Stimulated activated CD4-positive, alpha-beta T cell treated with anti-CD3 and anti-CD28 coated beads, Interleukin-4, amount 100 ng/mL, for 24 hours (primary cell): ENCODE measurements around the gene C10orf105.

Experiments used
- DNase-seq: peaks from one replicate; pipeline ENCODE4 v3.0.0-alpha.2; 2020

The C10orf105 gene, protein sequence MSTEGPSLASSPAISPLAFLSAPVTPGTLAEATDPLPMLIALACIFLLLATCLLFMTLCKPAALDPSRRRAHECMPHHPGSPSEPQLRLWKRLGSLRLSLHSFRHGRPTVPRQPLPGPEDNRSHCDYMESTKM

GRCh38 chr10:71719464-71720201, at the start of gene C10orf105:
Gene C10orf105 (minus strand): TSS chr10:71719778. CDS start chr10:71716337, 3,441 bp downstream.
- DNase-seq, result no peak

- no peak for DNase-seq
Observed at GRCh38 chr10:71767420-71768035, 48.0 kb upstream of the C10orf105 start.

- no peak for DNase-seq
Observed at GRCh38 chr10:71766717-71767419, 47.3 kb upstream of the C10orf105 start.

GRCh38 chr10:71765906-71766716, 46.5 kb upstream of the C10orf105 start:
- DNase-seq, result no peak

DNA sequence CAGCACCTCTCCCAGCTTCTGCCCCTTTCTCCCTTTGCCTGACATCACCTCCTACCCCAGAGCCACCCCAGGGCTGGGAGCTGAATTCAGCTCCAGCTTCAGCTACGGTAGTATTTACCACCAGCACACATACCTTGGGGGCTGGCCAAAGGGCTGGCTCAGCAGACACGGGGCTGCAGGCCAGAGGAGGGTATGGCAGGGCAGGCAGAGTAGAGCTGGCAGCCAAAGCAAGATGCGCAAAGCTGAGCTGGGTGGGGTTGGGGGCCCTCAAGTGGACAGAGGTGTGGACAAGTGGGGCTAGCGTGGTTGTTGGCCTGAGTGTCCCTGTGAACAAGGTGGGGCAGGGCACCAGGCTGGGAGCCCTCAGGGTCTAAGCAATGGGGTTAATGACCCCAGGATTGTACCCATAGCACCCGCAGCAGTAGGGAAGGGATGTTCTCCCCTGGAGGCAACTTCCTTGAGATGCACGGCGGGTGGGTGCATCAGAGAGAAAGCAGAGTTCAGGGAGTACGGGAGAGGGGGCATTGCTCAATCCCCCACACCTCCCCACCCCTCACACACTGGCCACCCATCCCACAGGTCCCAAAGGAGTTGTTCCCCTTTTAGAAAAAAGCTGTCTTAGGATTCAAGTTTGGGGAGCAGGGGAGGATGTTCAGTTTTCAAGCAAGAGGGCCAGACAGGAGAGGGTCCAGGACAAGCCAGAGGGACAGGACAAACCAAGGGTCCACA, 45.8 kb upstream of the C10orf105 start:
- DNase-seq, result no peak

- no peak for DNase-seq
Observed at GRCh38 chr10:71763352-71764127, 44.0 kb upstream of the C10orf105 start.

- DNase-seq, result no peak
Observed at GRCh38 chr10:71762324-71762723, 42.7 kb upstream of the C10orf105 start.

DNA sequence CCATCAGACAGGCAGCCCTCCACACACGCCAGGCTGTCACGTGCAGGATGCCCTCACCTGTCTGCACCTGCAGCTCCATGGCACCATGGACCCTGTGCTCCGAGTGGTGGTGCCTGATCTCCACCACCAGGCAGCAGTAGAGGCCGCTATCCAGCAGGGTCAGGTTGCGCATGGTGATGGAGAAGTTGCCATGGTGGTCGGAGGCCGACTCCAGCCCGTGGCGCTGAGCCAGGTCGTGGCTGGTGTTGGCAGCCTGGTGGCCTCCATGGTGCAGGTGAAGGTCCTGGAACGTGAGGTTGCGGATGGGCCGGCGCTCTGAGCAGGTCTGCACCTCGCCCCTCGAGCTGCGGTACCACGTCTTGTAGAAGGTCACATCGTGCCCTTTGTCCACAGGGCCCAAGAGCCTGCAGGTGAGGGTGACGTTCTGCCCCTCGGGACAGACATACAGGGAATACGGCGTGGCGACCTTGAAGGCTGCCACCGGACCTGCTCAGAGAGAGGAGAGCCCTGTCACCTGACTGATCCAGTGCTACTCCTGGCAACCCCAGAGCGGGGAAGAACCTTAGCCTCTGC, 42.0 kb upstream of the C10orf105 start:
- no peak for DNase-seq

- DNase-seq, result peak; percentile 68
Observed at GRCh38 chr10:71761105-71761511, 41.5 kb upstream of the C10orf105 start.

DNA sequence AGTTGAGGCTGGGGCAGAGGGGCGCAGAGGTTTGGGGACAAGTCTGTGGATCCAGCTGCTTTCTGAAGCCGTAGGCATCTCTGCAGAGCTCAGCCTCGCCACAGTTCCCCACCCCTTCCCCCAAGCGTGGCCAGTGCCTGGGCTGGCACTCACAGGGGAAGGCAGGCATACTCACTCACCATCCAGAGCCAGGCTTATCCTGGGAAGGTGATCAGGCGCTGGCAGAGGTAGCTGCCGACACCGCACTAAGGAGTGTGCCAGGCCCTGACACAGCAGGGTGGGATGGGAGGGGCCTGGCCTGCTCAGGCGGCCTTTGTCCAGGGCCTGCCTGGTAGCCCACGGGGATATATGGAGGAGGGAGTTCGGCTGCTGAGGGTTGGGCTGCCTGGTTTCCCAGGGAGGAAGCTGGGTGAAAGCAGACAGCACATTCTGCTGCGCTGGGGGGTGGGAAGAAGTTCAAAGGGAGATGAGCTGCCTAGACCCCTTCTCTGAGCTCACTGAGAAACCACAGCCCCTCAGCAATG, 37.9 kb upstream of the C10orf105 start:
- DNase-seq, result no peak

DNA sequence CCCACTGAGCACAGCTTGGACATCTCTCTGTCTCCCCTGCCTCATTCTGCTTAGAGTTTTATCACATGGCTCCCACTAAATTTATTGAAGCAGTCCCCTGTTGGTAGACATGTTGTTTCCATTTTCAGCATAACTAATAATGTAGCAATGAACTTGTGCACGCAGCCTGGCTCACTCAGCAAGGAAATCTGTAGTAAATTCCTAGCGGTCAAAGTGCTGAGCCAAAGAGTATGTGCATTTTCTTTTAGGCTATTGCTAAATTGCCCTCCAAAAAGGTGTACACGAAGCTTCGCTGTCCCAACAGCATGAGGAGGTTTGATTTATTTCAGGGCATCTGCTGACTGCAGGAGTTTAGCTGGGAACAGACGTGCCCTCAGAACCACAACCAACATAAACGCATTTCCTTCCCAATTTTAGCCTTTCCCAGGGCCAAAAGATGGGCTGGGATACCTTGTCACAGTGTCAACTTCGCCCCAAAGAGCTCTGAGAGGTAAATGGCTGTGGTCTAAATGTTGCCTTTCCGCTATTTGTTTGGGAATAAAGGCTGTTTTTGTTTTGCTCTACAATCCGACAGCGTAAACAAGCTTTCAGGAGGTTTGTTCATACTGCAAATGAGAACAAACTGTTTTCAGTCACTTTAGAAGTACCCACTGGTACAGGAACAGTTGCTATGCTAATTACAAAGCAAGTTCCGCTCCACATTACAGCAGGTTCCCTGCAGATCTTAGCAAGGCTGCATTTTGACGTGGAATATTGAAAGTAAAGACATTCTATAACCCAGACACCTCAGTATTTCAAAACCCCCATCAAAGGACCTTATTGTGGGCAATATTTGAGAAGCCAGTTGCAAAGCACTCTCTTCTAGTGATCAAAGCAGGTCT, 37.0 kb upstream of the C10orf105 start:
- DNase-seq, result no peak

GRCh38 chr10:71755179-71755879, 35.8 kb upstream of the C10orf105 start:
- DNase-seq, result no peak

GRCh38 chr10:71754562-71754961, 35.0 kb upstream of the C10orf105 start:
- DNase-seq, result no peak

DNA sequence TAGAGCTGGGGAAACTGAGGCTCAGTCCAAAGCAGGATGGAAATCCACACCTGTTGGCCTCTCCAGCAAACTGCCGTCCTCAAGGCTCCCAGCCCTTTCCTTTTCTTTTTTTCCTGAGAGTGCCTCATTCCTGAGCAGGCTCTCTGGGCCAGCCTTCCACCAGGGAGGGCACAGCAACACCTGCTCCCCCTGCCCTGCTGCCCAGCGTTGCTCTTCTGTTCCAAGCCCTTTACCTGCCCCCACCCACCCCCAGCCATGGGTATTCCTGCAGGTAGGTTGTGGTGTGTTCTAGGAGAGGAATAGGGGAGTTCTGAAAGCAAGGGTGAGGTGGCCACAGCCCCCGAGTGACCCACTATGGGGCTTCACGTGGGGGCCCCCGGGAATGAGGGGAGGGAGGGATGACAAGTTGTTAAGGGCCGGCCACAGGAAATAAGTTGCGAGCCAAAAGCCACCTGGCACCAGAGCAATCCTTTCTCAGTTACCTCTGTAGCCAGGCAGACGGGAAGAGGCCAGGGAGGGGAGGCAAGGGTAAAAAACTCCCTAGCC, 34.5 kb upstream of the C10orf105 start:
- no peak for DNase-seq

GRCh38 chr10:71753091-71753959, 33.7 kb upstream of the C10orf105 start:
- no peak for DNase-seq

DNA sequence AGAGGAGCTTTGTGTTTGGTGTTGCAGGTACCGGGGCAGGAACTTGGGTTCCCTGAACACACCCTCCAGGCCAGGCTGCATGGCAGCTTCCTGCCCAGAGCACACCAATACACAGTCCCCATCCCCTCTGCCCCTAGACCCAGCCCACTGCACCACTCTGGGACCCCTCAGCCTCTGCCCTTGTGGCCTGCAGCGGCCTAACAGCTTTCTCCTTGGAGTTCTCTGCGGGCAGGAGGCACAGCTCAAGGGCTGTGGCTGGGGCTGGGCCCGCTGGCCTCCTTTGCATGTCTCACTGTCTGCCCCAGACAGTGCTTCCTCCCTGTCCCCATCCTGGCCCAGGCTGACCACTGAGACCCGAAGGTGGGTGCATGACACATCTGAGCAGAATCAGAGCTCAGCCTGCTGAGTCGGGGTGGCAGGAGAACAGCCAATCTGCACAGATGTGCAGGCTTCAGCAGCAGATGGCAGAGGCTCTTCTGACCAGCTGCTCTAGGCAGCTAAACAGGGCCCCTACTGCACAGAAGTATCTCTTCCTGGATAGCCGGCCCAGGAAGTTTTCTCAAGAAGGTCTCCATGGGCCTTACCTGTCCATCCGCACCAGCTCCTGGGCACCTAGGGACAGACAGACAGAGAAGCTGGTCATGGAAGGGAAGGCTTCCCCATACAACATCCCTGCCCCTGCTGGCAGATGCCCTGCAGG, 33.0 kb upstream of the C10orf105 start:
- DNase-seq, result no peak
